Measurements from ENCODE around the gene SLC8A1.

SLC8A1 gene

DNA sequence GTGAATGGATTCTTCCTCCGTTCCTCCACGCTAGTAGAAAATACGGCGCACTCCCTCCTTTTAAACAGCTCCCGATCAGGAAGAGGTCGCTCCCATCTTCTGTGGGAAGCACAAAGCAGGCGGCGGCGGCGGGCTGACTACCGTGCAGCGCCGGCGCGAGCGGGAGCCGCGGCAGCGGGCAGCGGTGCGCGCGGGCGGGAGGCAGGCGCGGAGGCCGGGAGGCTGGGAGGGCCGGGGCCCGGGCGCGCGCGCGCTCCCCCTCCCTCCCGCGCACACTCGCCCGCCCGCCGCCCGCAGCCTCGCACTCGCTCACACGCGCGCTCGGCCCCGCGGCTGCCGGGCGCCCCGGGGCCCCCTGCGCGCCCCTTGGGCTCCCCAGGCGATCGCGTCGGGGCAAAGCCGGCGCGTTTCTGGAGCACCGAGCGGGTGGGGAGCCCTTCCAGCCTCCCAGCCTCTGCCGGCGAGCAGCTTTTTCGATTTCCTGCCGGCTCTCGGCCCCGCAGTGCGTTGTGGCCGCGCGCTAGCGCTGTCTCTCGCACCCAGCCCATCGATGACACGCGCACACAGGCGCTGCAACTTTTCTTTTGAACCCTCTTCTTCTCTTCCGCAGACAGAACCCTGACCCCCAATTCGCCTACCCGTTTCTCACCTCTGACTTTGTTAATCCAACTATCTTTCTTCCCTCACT is at the start of gene SLC8A1:
SLC8A1 (minus strand) TSS at position 173 of the 688 bp plus-strand sequence.
- no peak for DNase-seq (ENCODE audit: low read depth in 2 of 2)

- no peak for DNase-seq (ENCODE audit: low read depth in 2 of 2)
Observed at GRCh38 chr2:40499437-40499836, 47.5 kb upstream of the SLC8A1 start.

GRCh38 chr2:40497251-40497859 is 45.5 kb upstream of the SLC8A1 start:
- no peak for DNase-seq (ENCODE audit: low read depth in 2 of 2)

DNA sequence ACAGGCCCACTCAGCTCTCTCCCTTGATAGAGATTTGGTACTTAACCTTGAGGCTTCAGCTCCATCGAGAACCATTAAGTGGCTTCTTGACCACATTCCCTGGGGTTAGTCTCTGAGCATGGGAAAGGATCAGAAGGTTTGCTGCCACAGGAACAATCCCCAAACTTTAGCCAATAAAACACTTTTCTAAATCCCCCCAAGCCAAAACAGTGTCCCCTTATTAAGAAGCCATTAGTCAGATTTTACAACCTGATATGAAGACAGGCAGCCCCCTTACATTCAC is 37.7 kb upstream of the SLC8A1 start:
- no peak for DNase-seq (ENCODE audit: low read depth in 2 of 2)

- no peak for DNase-seq (ENCODE audit: low read depth in 2 of 2)
Observed at GRCh38 chr2:40488927-40489677, 37.2 kb upstream of the SLC8A1 start.

- no peak for DNase-seq (ENCODE audit: low read depth in 2 of 2)
Observed at GRCh38 chr2:40488101-40488601, 36.3 kb upstream of the SLC8A1 start.

DNA sequence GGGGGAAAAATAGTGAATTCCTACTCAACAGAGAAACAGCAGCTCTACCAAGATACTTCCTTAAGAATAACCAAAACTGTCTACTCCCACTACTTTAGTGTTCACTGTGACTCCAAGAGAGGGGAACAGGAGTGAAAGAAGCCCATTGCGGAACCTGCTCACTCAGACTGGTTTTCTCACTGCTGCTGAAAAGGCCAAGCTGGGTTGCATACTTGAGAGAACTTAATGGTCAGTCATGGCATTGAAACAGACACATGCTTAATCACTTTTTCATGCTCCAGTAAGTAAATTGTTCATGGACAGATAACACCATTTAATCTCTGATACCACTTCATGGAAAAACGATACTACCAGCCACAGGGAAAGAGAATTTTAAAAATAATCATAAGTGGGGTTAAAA is 35.7 kb upstream of the SLC8A1 start:
- no peak for DNase-seq (ENCODE audit: low read depth in 2 of 2)

DNA sequence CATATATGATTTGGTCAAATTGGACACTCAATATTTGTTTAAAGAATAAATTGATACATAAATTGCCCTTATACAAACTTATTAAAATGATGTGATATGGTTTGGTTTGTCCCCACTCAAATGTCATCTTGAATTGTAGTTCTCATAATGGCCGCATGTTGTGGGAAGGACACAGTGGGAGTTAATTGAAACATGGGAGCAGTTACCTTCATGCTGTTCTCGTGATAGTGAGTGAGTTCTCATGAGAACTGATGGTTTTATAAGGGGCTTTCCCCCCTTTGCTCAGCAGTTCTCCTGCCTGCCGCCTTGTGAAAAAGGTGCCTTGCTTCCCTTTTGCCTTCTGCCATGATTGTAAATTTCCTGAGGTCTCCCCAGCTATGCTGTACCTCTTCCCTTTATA is 34.0 kb upstream of the SLC8A1 start:
- DNase-seq (ENCODE audit: low read depth in 2 of 2) = no peak

- no peak for DNase-seq (ENCODE audit: low read depth in 2 of 2)
Observed at GRCh38 chr2:40485318-40485717, 33.4 kb upstream of the SLC8A1 start.

DNA sequence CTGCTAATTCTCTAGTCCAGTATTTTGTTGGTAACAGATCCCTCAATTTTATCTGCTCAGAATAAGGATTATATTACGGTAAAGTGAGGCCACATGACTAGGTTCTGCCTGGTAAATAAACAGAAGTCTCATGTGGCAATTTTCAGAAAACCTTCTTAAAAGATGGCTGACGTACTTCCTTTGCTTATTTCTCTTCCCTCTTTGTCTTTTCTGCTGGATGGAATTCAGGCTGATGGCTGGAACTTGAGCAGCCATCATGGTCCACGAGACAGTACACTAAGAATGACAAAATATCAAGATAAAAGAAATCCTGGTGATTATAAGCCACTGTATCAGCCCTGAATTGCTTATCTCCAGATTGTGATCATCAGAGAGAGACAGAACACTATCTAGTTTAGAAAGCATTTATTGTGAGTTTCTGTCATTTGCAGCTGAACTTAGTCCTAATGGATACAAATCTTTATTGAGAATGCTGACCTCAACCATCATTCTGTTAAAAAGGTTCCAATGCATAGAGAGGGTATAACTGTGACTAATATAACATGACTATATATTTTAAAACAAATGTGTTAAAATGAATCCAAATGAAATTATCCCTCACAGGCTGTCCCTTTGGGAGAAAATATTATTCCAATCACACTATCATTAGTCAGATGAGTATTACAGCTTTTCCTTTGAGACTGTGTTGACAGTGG is 31.8 kb upstream of the SLC8A1 start:
- no peak for DNase-seq (ENCODE audit: low read depth in 2 of 2)

DNA sequence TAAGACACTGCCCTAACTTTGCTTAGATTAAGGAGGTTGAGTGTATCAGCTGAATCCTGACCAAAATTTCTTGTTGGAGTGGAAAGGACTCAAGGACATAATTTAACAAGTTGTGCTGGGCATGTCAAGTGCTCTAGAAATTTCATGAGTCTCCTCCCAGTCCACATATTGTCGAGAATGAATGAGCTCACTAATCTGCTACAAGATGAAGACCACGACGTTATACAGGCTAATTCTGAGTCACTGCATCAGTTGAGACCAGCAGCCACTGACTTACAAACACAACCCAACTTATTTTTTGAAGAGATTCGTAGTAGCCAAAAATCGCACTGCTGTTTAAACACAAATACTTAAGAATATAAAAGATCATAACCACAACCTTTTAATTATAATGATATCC is 28.7 kb upstream of the SLC8A1 start:
- no peak for DNase-seq (ENCODE audit: low read depth in 2 of 2)

DNA sequence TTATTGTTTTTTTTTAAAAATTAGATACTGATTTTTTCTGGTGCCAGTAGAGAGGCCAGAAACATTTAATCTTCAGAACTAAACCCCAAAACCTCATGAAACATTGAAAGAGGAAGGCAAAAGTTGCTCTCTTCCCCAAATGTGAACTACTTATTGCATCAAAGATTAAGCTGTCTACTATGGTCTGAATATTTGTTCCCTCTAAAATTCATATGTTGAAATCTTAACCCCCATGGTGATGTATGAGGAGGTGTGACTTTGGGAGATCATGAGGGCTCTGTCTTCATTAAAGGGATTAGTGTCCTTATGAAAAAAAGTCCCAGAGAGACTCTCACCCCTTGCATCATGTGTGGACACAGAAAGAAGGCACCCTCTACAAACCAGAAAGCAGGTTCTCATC is 28.2 kb upstream of the SLC8A1 start:
- no peak for DNase-seq (ENCODE audit: low read depth in 2 of 2)

- no peak for DNase-seq (ENCODE audit: low read depth in 2 of 2)
Observed at GRCh38 chr2:40477361-40477760, 25.5 kb upstream of the SLC8A1 start.

- no peak for DNase-seq (ENCODE audit: low read depth in 2 of 2)
Observed at GRCh38 chr2:40476436-40476835, 24.5 kb upstream of the SLC8A1 start.

GRCh38 chr2:40474306-40474705 is 22.4 kb upstream of the SLC8A1 start:
- DNase-seq (ENCODE audit: low read depth in 2 of 2) = no peak

GRCh38 chr2:40471866-40472265 is 20.0 kb upstream of the SLC8A1 start:
- no peak for DNase-seq (ENCODE audit: low read depth in 2 of 2)

DNA sequence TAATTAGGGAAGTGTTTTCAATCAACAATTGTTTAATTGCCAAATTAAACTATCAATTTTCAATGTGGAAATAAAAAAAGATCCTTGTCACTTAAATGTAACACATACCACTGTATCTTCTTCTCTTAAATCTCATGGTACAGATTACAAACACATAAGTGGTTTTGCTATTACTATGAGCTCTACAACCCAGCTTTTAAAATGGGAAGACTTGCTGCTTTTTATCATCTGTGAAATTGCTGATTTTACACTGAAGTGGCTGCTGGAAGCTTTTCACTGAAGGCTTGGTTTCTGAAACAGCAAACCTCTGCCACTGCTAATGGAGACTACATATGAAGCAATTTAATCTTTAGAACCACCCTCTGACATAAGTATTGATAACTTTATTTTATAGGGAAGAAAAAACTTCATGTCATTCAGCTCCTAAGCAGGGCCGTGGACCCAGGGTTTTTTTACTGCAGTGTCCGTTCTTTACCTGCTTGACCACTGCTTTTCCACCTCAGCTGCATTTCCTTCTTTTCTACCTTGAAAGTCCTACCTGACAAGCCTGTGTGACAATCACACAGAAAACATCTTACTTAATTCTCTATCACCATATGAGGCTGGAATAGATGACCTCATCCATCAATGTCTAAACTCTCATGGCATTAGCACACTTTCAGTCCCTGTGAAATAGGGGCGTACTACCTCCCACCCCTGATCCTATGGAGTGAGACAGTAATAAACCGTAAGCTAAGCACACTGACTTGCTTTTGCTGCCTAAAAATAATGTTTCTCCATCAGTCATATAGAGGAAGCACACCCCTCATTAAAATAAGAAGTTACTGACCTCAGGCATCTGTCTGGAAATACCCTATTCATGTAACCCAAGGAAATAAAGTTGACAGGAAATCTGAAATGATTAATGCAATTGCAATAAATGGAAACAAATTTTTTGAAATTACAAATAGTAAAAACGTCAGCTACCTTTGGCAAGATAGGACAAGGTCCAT is 19.2 kb upstream of the SLC8A1 start:
- DNase-seq (ENCODE audit: low read depth in 2 of 2) = no peak

GRCh38 chr2:40466935-40467572 is 15.2 kb upstream of the SLC8A1 start:
- DNase-seq (ENCODE audit: low read depth in 2 of 2) = no peak

GRCh38 chr2:40466332-40466906 is 14.5 kb upstream of the SLC8A1 start:
- DNase-seq (ENCODE audit: low read depth in 2 of 2) = no peak

DNA sequence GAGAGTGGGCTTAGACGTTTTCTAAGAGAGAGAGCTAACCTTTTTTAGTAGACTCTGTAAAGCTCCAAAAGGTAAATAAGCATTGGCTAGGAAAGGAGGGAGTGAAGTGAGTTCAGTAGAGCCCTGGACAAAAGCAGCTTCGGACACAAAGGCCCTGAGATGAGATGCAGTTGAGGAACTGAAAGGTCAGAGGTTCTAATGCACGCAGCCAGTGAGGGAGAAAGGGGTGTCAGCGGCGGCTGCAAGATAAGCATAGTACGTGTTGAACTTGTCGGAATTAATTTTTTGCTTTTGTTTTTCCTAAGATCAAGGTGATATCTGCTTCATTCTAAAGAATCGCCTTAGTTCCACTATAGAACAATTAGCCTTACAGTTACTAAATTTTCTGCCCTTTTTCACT is 11.2 kb upstream of the SLC8A1 start:
- no peak for DNase-seq (ENCODE audit: low read depth in 2 of 2)

Measured in stimulated activated CD4-positive, alpha-beta T cell treated with anti-CD3 and anti-CD28 coated beads, Interleukin-15, amount 100 ng/mL, for 48 hours (primary cell).